Measurements from ENCODE around the gene GNMT. TPM values are rescaled to one million over a fixed set of nuclear protein-coding genes. Genes with fewer than 3 reads are reported as not detected.

The GNMT gene
- total and polyA plus RNA-seq, 2 of the 8 experiments (the other 6 are each of a cell fraction or from before 2014, with no cell fraction given), result 1.8 to 3.4 TPM

GRCh38 chr6:43001843-43002242, 41.3 kb downstream of the GNMT start:
- H2BK20ac ChIP-seq (ENCODE audit: low read length), result no peak overlapping the region
- no peak overlapping the region for H3K18ac ChIP-seq (ENCODE audit: extremely low read depth, low read length)
- H2BK5ac ChIP-seq (ENCODE audit: low read depth, low read length), result no peak overlapping the region
- H2BK15ac ChIP-seq (ENCODE audit: low read length), result no peak overlapping the region
- peaks cover 0 to 7% of the 10 kb centered on the region in 2 experiments for H4K20me1 ChIP-seq (replicated peaks in 1 of 2; ENCODE audit: control insufficient read depth in 1 of 2, insufficient read depth in 2 of 2, low read length in 2 of 2)
- no peak overlapping the region for H3K4ac ChIP-seq (replicated peaks; ENCODE audit: insufficient read length, low read depth, low read length)
- no peak for FAIRE-seq
- H3K27me3 ChIP-seq (replicated peaks in 1 of 4; ENCODE audit: control insufficient read depth in 3 of 4, extremely low read depth in 1 of 4, insufficient read depth in 3 of 4, low read length in 3 of 4), result no peaks in the 10 kb centered on the region
- H3K79me2 ChIP-seq (ENCODE audit: control insufficient read depth in 1 of 2, insufficient read depth in 2 of 2, low read length in 2 of 2), result no peaks in the 10 kb centered on the region
- no peak overlapping the region for H3K23ac ChIP-seq (ENCODE audit: insufficient read length)
- ChIA-PET POLR2A (ENCODE audit: partially characterized antibody) (interaction anchor here (0.8 to 2.5 kb wide), 3 partner anchors 12 to 18 kb away, joined by 3 to 19 read pairs (median 6); partner anchors contain the start of genes KLHDC3, MEA1 and PPP2R5D), CTCF (ENCODE audit: partially characterized antibody) (interaction anchor here (0.8 to 1.5 kb wide), 4 partner anchors 11 to 107 kb away, joined by 3 to 7 read pairs (median 3); no protein-coding TSS in a partner anchor)
- no peak overlapping the region for H4K5ac ChIP-seq (ENCODE audit: insufficient read length, low read depth, low read length)
- H2BK120ac ChIP-seq (replicated peaks; ENCODE audit: low read depth, low read length), result no peak overlapping the region
- no peak overlapping the region for H2AFZ ChIP-seq (ENCODE audit: low read length)
- H3K79me1 ChIP-seq (ENCODE audit: low read depth, low read length), result no peaks in the 10 kb centered on the region; the same call in 1 of the 2 replicates
- H3K36me3 ChIP-seq (ENCODE audit: control insufficient read depth in 2 of 4, insufficient read depth in 4 of 4, low read length in 3 of 4), result peaks cover 0 to 11% (median 1%) of the 10 kb centered on the region in 4 experiments; a peak in 4 of 8 replicates
- H3K23me2 ChIP-seq (ENCODE audit: low read depth, low read length), result no peaks in the 10 kb centered on the region
- H3K4me2 ChIP-seq (ENCODE audit: insufficient read depth in 1 of 2, low read depth in 2 of 2, low read length in 2 of 2), result no peak overlapping the region
- no peaks in the 10 kb centered on the region; a peak in 1 of 7 replicates for H3K4me1 ChIP-seq (replicated peaks in 1 of 4; ENCODE audit: control insufficient read depth in 3 of 4, insufficient read depth in 4 of 4, low read length in 3 of 4)
- DNase-seq (ENCODE audit: low read depth in 1 of 2, low spot score in 2 of 2), result no peak
- H3K27ac ChIP-seq (ENCODE audit: low read depth, low read length), result no peak overlapping the region
- H2BK12ac ChIP-seq (ENCODE audit: low read depth, low read length), result no peak overlapping the region
- H3K4me3 ChIP-seq (ENCODE audit: extremely low read depth in 1 of 4, insufficient read depth in 2 of 4, low read depth in 3 of 4, low read length in 4 of 4), result no peak overlapping the region
- H4K91ac ChIP-seq (replicated peaks; ENCODE audit: insufficient read length, low read length), result no peak overlapping the region
- WGBS, 2 experiments (ENCODE audit: extremely low coverage in 1 of 2, insufficient coverage in 1 of 2, insufficient read length in 1 of 2, insufficient replicate concordance in 2 of 2, low coverage in 1 of 2, low lambda C conversion rate in 2 of 2, missing lambda C conversion rate in 1 of 2), result 95% methylated on average over 8 of the region's 8 CpGs; no CpG with 5 or more reads in 1 of the 2 experiments
- no peak overlapping the region for H3K9ac ChIP-seq (replicated peaks in 1 of 4; ENCODE audit: extremely low read depth in 1 of 4, low read depth in 3 of 4, low read length in 3 of 4)
- H2AK5ac ChIP-seq (ENCODE audit: low read depth, low read length), result no peak overlapping the region
- no peak overlapping the region for H4K8ac ChIP-seq (ENCODE audit: extremely low read depth, insufficient read depth, low read length)
- no peak overlapping the region for H3K14ac ChIP-seq (ENCODE audit: insufficient read length)
- no peak overlapping the region for H3K56ac ChIP-seq (replicated peaks; ENCODE audit: insufficient read length, low read depth, low read length)
- no peaks in the 10 kb centered on the region for H3K9me3 ChIP-seq (ENCODE audit: insufficient read depth in 2 of 2, low read depth in 1 of 2, low read length in 1 of 2)
- TF ChIP-seq NRF1 (IDR thresholded peaks at IDR 0.05; ENCODE audit: low read depth, low read length) (no peak), HDAC6 (IDR thresholded peaks at IDR 0.05; ENCODE audit: low read depth, low read length) (no peak), POU5F1 (IDR thresholded peaks at IDR 0.05; ENCODE audit: low read depth, low read length) (no peak), KDM1A (IDR thresholded peaks at IDR 0.05; ENCODE audit: borderline replicate concordance, low read length) (no peak), TAF7 (optimal IDR thresholded peaks at IDR 0.05; ENCODE audit: borderline replicate concordance, low read depth, low read length) (no peak), TEAD4 (IDR thresholded peaks at IDR 0.05; ENCODE audit: low read depth, low read length) (no peak), CHD1 (IDR thresholded peaks at IDR 0.05; ENCODE audit: low read depth, low read length) (no peak), RFX5 (IDR thresholded peaks at IDR 0.05; ENCODE audit: borderline replicate concordance, low read depth, low read length) (no peak), SUZ12 (IDR thresholded peaks at IDR 0.05; ENCODE audit: low read length) (no peak), ASH2L (IDR thresholded peaks at IDR 0.05; ENCODE audit: low read length) (no peak), ATF3 (IDR thresholded peaks at IDR 0.05; ENCODE audit: insufficient read depth, low read depth, low read length) (no peak)
- TF ChIP-seq, protein P1, sequence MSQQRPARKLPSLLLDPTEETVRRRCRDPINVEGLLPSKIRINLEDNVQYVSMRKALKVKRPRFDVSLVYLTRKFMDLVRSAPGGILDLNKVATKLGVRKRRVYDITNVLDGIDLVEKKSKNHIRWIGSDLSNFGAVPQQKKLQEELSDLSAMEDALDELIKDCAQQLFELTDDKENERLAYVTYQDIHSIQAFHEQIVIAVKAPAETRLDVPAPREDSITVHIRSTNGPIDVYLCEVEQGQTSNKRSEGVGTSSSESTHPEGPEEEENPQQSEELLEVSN (IDR thresholded peaks at IDR 0.05), result no peak

All from H1 (cell line).